Stimulated activated CD4-positive, alpha-beta T cell treated with anti-CD3 and anti-CD28 coated beads, Interleukin-2, amount 100 ng/mL, for 48 hours (primary cell): Measurements from ENCODE around the gene CHDH.

Source experiments
- DNase-seq, 2 donors: peaks; one replicate each; pipeline ENCODE4 v3.0.0-alpha.2; 2020

Gene CHDH

DNA sequence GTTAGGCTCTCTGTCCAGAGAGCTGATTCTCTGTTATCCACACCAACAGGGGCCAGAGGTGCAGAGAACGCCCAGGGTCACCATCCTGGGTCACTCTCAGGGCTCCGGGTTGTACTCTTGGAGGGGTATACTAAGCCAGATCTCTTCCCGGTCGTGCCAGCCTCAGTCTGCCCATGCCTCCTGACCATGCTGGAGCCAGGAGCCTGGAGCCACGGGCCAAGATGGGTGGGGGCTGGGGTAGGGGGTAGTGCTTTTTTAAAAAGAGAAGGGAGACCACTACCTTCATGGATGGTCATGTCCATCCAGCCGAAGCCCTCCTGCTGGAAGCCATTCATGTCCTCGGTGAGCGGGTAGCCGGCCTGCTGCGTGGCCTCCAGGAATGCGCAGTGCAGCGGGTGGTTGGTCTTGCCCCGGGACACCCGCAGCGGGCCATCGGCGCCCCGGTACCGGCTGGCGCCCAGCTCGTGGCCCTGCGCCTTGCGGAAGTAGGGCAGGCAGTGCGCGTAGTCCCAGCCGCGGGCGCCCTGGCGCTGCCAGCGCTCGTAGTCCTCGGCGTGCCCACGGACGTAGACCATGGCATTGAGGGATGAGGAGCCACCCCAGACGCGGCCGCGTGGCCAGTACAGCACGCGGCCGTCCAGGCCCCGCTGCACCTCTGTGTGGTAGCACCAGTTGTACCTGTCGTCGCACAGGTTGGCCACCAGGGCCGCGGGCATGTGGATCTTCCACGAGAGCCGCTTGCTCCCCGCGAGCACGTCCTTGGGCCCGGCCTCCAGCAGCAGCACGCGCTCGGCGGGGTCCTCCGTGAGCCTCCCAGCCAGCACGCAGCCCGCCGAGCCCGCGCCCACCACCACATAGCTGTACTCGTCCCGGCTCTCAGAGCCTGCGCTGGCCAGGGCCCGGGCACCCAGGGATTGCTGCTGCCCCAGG, 22.9 kb downstream of the CHDH start:
- DNase-seq, result no peak

DNA sequence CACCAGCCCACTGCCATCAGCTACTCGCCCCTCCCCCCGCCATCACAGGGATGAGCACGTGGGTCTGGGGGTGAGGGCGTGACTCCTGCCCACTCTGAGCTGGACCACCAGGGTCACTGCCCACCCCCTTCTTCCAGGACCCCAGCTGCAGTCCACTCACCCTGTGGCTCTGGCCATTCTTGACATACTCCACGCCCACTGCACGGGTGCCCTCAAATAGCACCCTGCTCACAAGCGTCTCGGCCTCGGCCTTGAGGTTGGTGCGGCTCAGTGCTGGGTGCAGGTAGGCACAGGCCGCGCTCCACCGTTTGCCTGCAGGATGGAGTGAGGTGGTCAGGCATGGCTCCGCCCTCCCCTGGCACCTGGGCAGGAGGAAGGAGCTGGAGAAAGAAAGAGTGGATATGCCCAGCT, 23.9 kb downstream of the CHDH start:
- DNase-seq, result no peak

DNA sequence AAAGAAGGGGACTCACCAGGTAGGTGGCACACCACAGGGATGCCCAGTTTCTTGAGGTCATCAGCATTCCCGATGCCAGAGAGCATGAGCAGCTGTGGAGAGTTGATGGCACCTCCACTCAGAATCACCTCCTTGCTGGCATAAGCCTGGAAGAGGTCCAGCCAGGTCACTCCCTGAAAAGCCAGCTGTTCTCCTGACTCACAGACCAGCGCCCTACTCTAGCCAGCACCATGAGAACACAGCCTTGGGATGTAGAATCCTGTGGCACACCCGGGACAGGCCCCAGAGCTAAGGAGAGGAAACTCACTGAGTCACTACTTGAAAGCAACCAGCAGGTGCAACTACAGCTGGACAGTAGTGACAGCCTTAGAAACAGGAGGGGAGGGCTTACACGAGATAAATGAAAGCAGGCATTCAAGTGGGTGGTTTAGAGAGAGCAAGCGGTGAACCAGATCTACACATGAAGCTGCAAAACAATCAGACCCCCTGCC, 24.5 kb downstream of the CHDH start:
- no peak for DNase-seq

DNA sequence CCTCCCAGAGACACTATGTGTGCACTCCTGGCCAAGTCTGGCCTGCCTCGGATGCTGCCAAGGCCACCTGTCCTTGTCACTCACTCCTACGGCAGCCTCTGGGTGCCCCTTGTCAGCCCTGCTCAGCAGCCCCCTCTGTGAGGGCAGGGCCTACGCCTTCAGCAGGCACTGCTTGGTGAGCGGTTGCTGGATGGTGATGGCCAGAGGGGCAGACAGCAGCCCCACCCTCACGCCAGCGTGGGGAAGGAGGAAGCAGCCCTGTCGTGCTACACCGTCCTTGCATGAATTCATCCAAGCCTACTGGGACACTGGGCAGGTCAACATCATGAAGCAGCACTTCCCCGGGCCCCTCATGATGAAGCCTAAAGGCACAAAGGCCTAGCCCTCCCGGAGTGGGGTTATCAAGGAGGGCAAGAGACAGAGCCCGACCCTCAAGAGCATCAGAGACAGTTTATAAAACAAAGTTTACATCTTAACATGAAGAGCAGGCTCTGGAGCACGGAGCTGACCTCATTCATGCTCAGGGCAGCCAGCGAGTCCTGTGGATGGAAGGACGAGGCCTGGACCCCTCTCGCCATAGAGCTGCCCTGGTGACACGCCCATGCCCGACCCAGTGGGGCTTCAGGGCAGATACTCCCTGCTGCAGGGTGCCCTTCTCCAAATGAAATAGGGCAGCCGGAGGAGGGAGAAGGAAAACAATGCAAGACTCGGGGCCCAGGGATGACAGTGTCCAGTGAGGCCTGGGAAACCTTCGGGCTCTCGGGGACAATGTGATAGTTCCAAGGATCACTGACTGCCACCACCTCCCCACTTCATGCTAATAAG, 25.3 kb downstream of the CHDH start:
- no peak for DNase-seq

DNA sequence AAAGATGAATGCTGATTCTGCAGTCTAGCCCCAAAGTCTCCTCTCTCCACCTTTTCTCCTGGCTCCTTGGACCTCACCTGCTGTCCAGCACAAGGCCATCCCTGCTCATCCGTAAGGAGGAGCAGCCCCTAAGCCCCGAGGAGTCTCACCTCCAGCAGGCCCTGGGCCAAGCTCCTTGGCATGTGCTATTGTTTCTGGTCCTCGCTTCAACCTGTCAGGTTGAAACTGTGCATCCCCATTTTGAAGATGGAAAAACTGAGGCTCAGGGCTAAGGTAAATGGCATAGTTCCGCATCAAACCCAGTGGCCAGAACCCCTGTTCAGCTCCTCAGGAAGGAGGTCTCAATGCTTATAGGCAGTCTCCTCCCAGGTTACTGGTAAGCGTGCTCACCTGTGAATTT, 26.1 kb downstream of the CHDH start:
- no peak for DNase-seq

DNA sequence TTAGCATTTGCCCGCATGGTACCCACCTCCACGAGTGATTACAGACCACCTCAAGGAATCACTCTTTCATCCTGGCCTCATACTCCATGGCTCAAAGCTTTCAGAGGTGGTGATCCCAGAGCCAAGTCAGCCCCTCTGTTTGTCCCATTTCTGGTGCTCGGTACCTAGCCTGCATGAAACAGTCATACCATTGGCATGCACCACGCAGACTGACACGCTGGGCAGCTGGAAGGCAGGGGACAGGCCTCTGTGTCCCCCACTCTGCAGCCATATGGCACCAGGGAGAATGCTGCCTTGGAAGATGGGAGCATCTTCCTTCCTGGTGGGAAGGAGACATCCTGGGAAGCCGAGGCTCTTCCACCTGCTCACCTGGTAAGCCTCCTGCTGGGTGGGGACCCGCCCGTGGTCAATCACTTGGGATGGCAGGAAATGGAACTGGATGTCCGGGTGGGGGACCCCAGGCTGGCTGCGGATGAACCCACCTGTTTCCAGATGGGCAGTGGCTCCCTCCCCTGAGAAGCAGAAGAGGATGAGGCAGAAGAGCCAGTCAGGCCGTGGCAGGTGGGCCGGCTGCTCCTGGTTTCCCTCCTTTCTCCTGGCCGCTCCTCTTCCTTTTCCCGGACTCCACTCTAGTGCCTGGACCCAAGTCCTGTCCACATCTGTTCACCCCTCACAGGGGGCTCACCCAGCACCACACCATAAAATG, 26.9 kb downstream of the CHDH start:
- DNase-seq, result no peak

DNA sequence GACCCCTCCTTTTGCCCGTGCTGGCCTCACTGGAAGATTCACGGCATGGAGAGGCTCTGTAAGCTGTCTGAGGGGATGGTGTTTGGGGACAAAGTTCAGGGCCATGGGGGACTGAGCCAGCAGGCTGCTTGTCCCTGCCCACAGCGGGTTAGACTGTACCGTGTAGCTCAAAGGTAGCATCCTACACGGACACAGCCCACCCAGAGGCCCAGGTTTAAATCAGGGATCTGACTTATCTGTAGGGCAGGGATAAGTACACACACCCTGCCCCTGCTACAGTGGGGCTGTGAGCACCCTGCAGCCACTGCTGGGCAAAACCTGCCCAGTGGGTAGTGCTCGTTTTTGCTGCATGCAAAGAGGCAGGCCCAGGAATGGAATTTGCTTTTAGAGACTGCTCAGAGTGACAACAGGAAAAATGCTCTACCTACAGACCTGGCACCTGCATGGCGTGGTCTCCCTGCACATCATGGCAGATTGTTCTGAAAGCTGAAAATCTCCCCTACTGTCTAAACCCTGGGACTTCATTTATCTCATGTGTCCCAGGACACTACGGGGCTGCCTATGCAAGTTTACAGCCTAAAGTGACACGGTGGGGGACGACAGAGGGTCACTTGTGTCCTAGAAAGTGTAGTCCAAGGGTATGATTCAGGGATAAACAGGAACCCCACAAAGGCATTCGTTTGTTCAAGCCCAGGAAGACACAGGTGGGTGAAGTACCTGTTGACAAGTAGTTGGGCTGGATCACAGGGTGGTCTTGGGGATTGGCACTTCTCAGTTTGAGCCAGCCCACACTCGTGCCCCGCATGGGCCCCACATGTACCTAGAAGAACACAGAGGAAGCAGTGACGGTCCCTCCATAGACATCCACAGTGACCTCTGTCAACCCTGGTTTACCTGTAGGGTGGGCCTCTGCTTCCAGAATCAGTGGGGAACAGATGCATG, 27.7 kb downstream of the CHDH start:
- no peak for DNase-seq

DNA sequence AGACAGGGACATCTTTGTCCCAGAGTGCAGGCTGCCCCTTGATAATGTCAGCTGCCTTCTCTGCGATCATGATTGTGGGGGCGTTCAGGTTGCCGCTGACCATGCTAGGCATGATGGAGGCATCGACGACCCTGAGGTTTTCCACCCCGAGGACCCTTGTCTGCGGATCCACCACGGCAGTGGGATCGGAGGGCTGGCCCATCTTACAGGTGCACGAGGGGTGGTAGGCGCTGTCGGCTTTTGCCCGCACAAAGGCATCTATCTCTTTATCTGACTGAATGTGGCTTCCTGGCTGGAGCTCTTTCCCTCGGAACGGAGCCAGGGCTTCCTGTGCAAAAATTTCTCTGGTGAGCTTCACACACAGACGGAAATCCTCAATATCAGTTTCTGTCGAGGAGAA, 28.4 kb downstream of the CHDH start:
- DNase-seq, result no peak

DNA sequence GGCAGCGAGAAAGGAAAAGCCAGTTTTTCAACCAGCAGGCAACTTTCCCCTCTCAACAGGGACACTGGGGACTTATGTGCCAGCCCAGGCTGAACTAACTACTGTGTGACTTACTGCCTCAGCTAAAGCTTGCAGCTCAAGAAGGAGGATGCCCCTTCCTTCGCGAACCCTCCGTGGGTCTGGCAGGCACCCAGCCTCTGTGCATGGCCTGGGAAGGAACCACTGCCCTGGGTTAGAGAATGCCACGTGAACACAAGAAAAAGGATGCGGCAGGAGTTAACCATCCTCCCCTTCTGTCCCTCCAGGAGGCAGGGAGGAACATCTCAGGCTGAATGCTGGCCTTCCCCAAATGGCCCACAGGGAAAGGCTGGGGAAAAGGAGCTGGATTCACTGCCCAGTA, 29.0 kb downstream of the CHDH start:
- DNase-seq, result no peak

DNA sequence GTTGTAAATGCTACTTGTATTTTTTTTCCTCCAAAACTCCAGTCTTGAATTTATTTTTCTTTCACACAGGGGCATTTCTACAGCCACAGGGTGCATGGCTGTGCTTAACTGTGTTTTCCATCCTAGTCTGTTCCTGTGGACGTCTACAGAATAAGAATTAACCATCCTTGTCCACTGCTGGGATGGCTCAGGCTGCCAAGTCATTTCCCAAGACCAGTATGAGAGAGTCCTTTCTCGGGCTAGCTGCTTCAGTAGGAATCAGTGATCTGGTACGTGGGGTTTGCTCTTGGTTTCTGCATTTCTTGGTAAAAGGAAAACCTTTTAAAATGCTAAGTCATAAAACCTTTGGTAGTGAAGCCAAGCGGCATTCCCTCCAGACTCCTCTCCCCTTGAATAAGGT, 29.8 kb downstream of the CHDH start:
- no peak for DNase-seq

DNA sequence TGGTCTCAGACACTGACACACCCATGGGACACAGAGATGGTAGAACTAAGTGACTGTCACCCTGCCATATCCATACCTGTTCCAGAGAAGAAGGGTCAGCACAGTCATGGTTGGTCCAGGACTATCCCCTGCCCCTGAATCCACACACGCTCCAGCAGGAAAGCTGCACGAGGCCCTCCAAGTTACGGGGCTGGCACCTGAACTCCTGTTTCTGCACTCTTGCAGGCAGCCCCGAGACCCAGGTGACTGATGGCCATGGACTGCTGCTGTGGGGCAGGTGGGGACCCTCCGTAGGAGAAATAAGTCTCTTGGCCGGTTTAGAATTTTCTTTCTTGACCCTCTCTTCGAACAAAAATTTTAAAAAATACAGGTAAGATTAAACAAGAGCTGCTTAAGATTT, 30.6 kb downstream of the CHDH start:
- no peak for DNase-seq

DNA sequence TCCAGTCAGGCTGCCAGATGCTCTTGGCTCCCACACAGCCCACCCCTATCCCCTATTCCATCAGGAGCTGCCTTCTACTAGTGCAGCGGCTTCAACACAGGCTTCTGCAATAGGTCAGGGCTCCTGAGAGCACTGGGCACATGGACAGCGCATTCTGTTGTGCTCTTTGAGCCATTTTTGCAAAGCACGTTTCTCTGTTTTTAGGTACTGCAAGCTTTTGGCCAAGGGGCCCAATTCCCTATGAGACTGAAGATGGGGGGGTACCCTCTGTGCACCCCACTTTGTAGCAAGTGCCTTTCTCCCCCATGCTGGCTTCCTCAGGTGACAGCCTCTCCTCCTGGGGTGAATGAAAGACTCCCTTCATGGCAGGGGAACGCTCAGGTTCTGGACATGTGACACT, 31.2 kb downstream of the CHDH start:
- DNase-seq, result no peak

DNA sequence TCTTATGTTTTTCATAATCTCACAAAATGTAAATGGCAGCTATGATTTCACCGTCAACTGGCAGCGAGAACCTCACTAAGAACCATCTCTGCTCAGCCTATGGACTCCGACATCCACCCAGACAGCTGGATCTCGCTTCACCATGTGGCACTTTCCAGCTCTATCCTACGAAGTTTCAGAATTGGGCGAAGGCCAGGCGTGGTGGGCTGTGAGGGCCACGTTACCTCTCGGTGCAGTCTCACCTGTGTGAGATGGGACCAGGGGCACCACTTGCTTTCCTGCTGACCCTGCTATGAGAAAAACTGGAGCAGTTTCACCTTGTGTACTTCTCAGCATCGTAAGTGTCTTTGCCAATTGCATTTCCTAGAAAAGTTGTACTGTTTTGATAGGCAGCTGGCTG, 32.3 kb downstream of the CHDH start:
- DNase-seq, result no peak

DNA sequence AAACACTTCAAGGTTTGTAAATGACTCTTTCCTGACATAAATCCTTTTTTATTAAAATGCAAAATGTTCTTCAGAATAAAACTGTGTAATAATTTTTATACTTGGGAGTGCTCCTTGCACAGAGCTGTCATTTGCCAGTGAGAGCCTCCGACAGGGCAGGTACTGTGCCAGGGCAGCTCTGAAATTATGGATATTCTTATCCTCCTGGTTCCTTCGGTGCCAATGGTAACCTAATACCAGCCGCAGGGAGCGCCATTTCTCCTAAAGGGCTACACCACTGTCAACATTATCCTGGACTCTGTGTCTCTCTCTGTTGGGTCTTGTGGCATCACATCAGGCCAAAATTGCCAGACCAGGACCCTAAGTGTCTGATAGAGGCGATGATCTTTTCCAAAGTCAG, 33.0 kb downstream of the CHDH start:
- no peak for DNase-seq

DNA sequence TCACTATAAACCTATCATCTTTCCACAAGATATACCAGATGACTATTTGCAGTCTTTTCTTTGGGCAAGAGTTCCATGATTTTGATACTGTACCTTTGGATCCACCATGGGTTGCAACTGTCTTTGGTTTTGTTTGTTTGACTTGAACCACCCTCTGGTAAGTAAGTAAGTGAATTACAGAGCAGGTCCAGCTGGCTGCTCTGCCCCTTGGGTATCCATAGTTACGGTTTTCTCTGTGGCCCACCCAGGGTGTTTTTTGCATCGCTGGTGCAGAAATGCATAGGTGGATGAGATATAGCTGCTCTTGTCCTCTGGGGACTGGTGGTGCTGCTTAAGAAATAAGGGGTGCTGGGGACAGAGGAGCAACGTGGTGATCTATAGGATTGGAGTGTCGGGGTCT, 33.8 kb downstream of the CHDH start:
- DNase-seq, result no peak

DNA sequence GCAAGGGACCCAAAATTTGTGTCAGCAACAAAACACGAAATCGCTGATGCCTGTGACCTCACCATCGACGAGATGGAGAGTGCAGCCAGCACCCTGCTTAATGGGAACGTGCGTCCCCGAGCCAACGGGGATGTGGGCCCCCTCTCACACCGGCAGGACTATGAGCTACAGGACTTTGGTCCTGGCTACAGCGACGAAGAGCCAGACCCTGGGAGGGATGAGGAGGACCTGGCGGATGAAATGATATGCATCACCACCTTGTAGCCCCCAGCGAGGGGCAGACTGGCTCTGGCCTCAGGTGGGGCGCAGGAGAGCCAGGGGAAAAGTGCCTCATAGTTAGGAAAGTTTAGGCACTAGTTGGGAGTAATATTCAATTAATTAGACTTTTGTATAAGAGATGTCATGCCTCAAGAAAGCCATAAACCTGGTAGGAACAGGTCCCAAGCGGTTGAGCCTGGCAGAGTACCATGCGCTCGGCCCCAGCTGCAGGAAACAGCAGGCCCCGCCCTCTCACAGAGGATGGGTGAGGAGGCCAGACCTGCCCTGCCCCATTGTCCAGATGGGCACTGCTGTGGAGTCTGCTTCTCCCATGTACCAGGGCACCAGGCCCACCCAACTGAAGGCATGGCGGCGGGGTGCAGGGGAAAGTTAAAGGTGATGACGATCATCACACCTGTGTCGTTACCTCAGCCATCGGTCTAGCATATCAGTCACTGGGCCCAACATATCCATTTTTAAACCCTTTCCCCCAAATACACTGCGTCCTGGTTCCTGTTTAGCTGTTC, 34.9 kb downstream of the CHDH start:
- no peak for DNase-seq

DNA sequence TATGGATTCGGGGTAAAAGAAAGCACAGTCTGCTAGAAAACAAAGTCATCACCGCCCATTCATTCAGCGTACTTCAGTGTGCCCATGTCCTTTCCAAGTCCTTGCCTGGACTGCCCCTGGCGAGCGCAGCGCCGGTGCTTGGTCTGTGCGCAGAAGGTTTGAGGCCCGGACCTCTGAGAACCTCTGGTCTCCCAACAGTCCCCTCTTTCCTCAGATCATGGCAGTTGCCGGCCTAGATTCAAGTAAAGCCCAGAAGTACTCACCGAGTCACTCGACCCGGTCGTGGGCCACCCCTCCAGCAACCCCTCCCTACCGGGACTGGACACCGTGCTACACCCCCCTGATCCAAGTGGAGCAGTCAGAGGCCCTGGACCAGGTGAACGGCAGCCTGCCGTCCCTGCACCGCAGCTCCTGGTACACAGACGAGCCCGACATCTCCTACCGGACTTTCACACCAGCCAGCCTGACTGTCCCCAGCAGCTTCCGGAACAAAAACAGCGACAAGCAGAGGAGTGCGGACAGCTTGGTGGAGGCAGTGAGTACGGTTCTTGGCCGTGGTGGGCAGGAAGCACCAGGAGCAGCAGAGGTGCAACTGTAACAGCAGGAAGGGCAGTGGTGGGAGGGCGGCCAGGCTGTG, 36.3 kb downstream of the CHDH start:
- DNase-seq, result no peak

DNA sequence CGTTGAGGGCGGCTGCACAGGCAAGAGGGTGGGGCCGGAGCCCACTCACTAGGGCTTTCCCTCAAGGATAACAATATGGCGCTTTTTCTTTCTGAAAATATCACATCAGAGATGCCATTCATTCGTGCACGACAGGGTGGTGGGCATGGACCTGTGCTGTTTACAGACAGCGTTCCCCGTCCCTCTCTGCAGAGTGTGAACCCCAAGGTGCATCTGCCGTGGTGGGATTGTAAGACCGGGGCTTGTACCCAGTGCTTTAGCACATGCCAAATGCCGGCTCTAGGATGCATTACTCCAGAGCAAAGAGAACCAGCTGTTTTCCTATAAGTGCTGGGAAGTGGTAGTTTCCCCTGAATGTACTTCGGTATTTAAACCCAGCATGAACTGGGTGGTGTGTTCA, 37.0 kb downstream of the CHDH start:
- no peak for DNase-seq

DNA sequence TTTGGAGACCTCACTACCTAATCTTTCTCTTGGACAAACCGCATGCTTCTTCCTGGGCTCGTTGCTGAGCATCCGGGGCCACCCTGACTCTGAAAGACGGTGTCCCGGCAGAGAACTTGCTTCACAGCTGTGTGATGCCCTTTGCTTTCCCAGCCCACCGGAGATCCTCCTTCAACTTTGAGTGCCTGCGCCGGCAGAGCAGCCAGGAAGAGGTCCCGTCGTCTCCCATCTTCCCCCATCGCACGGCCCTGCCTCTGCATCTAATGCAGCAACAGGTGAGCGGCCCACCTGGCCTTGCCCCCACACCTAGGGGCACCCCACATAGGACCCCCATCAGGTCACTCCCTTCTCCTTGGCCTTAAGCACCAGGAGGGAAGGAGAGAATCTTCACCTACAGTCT, 37.7 kb downstream of the CHDH start:
- DNase-seq, result no peak

DNA sequence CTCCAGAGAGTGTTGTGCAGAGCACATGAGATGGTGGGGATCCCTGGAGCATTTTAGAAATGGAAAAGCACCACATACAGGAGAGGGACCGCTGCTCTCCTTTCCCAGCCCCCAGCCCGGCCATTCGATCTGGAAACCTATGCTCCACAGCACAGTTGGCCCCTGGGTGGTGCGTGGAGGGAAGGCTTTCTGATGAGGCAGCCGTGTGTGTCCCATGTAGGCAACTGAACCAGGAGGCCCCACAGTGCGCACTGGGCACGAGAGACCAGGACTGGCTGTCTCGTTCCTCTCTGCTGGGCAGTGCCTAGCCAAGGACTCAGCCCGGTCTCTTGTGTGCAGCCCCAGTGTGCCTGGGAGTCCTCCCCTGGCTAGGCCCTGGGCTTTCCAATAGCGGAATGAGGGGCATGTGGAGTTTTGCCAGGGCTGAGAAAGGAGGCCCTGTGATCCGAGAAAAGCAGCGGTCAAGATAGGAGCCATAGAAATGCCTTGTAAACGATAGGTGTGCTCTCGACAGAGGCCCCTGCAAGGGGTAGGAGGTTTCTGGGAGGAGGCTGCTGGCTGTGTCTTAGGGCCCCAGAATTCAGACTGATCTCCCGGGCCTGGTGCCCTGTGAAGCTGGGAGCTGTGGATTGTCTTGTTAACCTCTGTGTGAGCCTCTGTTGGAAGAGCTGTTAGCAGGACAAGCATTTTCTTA, 39.0 kb downstream of the CHDH start:
- no peak for DNase-seq
